ENCODE data around the gene BCL7A. TPM values are rescaled to one million over a fixed set of nuclear protein-coding genes. Genes with fewer than 3 reads are reported as not detected.
A peak's percentile ranks its signal among the peaks of the same experiment; 100 is the strongest.

The BCL7A gene
- total and polyA plus RNA-seq, 8 donors = 1.5 to 11.6 (median 2.8) TPM

DNA sequence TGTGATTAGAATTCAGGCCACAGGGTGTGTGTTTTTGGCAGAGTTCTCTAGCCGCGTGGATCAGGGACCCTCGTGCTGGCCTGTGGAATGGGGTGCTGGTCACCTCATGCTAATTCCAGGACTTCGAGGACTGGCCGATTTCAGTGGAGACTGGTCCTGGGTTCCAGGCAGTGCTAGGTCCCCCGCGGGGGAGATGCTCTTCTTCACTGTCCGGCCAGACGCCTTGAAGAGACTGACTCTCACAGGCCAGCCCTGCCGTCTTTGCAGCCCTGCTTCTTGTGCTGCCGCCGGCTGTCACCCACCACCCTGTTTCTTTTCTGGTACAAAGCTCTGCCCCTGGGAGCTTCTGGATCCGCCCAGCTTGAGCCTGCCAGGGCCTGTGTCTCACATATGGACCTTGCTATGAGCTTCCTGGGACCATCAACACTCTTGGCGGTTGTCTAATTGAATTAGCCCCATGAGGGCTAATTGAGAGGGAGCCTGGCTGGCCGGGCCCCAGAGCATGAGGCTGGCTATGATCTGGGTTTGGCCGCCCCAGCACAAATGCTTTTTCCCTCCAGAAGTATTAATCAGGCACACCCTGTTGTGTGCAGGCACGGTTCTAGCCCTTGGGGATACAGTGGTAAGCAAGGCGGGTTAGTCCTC lies 65.1 kb downstream of the BCL7A start:
- WGBS, 5 donors = 67 to 89% (median 73%) methylated on average over 18 of the region's 18 CpGs
- DNase-seq = no peak
- peaks cover 76 to 100% (median 90%) of the 10 kb centered on the region in 4 donors for H3K4me1 ChIP-seq

DNA sequence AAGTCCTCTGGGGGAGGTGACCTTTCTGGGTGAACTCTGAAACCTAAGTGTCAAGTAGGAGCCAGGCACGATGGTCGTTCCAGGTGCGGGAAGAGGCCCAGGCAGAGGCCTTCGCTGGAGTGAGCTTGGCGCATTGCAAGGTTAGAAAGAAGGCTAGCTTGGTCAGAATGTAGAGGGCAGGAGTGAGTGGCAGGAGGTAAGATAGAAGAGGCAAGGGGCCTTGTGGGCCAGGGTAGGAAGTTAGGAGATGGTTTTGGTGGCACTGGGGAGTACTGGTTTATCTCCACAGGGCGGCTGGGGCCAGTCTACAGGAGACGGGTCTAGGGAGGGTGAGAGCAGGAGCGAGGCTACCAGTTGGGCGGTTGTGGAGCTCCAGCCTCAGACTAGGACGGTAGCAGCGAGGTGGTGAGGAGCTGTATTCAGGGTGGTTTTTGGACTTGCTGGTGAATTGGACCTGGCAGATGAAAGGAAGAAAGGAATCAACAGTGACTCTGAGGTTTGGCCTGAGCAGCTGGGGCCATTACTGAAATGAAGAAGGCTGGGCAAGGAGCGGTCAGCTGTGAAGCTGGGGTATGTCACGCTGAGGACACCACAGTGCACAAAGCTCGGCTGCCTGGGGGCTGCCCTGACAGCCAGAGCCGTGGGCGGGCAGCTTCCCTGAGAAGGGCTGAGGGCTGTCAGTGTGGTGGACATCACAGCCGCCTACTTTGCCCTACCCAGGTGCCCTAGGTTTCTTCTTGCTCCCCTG lies 65.9 kb downstream of the BCL7A start:
- intact Hi-C loops (cut with DNase I; ENCODE audit: low total_unique reads) = no loop called here

More for the DNA sequence above, 65.1 kb downstream of the BCL7A start:
- TF ChIP-seq POLR2AphosphoS5 (IDR thresholded peaks at IDR 0.05) (no peak), EP300 (IDR thresholded peaks at IDR 0.05) (no peak), POLR2A (IDR thresholded peaks at IDR 0.05) (no peak)
- TF ChIP-seq, protein P1, sequence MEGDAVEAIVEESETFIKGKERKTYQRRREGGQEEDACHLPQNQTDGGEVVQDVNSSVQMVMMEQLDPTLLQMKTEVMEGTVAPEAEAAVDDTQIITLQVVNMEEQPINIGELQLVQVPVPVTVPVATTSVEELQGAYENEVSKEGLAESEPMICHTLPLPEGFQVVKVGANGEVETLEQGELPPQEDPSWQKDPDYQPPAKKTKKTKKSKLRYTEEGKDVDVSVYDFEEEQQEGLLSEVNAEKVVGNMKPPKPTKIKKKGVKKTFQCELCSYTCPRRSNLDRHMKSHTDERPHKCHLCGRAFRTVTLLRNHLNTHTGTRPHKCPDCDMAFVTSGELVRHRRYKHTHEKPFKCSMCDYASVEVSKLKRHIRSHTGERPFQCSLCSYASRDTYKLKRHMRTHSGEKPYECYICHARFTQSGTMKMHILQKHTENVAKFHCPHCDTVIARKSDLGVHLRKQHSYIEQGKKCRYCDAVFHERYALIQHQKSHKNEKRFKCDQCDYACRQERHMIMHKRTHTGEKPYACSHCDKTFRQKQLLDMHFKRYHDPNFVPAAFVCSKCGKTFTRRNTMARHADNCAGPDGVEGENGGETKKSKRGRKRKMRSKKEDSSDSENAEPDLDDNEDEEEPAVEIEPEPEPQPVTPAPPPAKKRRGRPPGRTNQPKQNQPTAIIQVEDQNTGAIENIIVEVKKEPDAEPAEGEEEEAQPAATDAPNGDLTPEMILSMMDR (IDR thresholded peaks at IDR 0.05) = no peak
- Histone ChIP-seq H3K27me3 (no peaks in the 10 kb centered on the region), H3K9me3 (no peaks in the 10 kb centered on the region), H3K4me3 (no peak overlapping the region), H3K36me3 (peaks cover 16 to 37% (median 32%) of the 10 kb centered on the region in 4 donors), H3K27ac (peak overlapping the region in 4 of 5 donors; percentile 26 to 82 (median 52))
- intact Hi-C loops (cut with DNase I; ENCODE audit: low total_unique reads) = no loop called here

DNA sequence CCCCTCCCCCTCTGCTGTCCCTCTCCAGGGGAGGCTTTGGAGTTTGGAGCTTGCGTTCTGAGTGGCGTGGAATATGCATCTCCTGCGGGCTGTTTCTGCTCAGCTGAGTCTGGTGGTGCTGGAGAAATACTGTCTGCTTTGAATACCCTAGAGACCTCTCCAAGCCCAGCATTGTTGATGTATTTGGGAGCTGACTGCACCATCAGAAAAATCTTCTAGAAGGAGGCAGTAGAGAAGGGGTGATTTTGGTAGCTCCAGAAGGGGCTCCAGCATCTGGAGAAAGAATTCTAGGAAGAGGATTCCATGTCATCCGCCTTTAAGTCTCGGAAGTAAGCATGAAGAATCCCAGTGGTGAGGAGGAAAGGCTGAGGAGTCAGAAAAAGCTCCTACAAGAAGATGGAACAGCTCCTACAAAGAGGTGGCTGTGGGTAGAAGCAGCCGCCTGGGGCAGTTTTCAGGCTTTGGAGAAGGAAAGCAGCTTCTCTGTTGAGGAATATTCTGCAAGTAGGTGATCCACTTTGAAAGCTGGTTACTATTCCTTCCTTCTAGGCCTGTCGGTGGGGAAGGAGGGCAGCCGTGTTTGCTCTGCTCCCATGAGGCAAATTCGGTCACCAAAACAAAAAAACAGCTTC lies 66.6 kb downstream of the BCL7A start:
- WGBS, 5 donors = 55 to 69% (median 66%) methylated on average over 9 of the region's 9 CpGs
- Histone ChIP-seq H3K27me3 (no peaks in the 10 kb centered on the region), H3K4me3 (no peak overlapping the region), H3K27ac (peak overlapping the region in 4 of 5 donors; percentile 26 to 82 (median 52)), H3K9me3 (no peaks in the 10 kb centered on the region), H3K36me3 (peaks cover 16 to 37% (median 32%) of the 10 kb centered on the region in 4 donors), H3K4me1 (peaks cover 61 to 100% (median 87%) of the 10 kb centered on the region in 4 donors)
- TF ChIP-seq POLR2A (IDR thresholded peaks at IDR 0.05) (no peak), EP300 (IDR thresholded peaks at IDR 0.05) (no peak), POLR2AphosphoS5 (IDR thresholded peaks at IDR 0.05) (no peak)
- TF ChIP-seq, protein P1 (IDR thresholded peaks at IDR 0.05) = no peak
- intact Hi-C loops (cut with DNase I; ENCODE audit: low total_unique reads) = no loop called here
- DNase-seq = no peak

More for the DNA sequence above, 65.9 kb downstream of the BCL7A start:
- no peak for TF ChIP-seq POLR2A (IDR thresholded peaks at IDR 0.05)
- TF ChIP-seq EP300 (IDR thresholded peaks at IDR 0.05) = no peak
- TF ChIP-seq POLR2AphosphoS5 (IDR thresholded peaks at IDR 0.05) = no peak
- TF ChIP-seq, protein P1 (IDR thresholded peaks at IDR 0.05) = no peak
- WGBS, 5 donors = 75 to 84% (median 79%) methylated on average over 16 to 17 of the region's 17 CpGs
- Histone ChIP-seq H3K36me3 (peaks cover 16 to 37% (median 32%) of the 10 kb centered on the region in 4 donors), H3K27me3 (no peaks in the 10 kb centered on the region), H3K9me3 (no peaks in the 10 kb centered on the region), H3K27ac (peak overlapping the region in 4 of 5 donors; percentile 26 to 82 (median 52)), H3K4me3 (no peak overlapping the region), H3K4me1 (peaks cover 68 to 100% (median 90%) of the 10 kb centered on the region in 4 donors)
- DNase-seq = no peak

DNA sequence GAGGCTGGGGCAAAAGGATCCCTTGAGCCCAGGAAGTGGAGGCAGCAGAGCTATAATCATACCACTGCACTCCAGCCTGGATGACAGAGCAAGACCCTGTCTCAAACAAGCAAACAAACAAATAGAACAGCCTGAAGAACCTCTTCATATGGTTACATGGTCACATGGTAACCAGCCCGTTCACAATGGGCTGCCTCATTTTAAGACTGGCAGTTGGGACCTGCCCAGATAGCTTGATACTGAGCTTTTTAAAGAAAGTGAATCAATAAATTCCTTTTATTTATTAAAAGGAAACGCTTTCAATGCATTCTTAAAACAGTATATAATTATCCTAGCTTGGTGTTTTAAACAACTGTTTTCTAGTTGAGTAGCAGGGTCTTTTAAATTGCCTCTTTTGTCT lies 67.4 kb downstream of the BCL7A start:
- TF ChIP-seq POLR2AphosphoS5 (IDR thresholded peaks at IDR 0.05) (no peak), POLR2A (IDR thresholded peaks at IDR 0.05) (no peak), EP300 (IDR thresholded peaks at IDR 0.05) (no peak)
- TF ChIP-seq, protein P1 (IDR thresholded peaks at IDR 0.05) = no peak
- H3K9me3 ChIP-seq = no peaks in the 10 kb centered on the region
- H3K27me3 ChIP-seq = no peaks in the 10 kb centered on the region
- WGBS, 5 donors = 21 to 48% (median 31%) methylated on average over 2 of the region's 2 CpGs
- H3K27ac ChIP-seq = peak overlapping the region in 4 of 5 donors; percentile 26 to 82 (median 52)
- H3K4me1 ChIP-seq = peaks cover 54 to 100% (median 84%) of the 10 kb centered on the region in 4 donors
- intact Hi-C loops (cut with DNase I; ENCODE audit: low total_unique reads) = no loop called here
- H3K4me3 ChIP-seq = no peak overlapping the region
- peaks cover 16 to 32% (median 25%) of the 10 kb centered on the region in 4 donors for H3K36me3 ChIP-seq
- DNase-seq = no peak

Measured in stomach (tissue), 9 donors.